ENCODE results near the gene GGNBP2. TPM values are rescaled to one million over a fixed set of nuclear protein-coding genes. Genes with fewer than 3 reads are reported as not detected.

Gene GGNBP2
- total RNA-seq, 1 donor, result 61.9 TPM

DNA sequence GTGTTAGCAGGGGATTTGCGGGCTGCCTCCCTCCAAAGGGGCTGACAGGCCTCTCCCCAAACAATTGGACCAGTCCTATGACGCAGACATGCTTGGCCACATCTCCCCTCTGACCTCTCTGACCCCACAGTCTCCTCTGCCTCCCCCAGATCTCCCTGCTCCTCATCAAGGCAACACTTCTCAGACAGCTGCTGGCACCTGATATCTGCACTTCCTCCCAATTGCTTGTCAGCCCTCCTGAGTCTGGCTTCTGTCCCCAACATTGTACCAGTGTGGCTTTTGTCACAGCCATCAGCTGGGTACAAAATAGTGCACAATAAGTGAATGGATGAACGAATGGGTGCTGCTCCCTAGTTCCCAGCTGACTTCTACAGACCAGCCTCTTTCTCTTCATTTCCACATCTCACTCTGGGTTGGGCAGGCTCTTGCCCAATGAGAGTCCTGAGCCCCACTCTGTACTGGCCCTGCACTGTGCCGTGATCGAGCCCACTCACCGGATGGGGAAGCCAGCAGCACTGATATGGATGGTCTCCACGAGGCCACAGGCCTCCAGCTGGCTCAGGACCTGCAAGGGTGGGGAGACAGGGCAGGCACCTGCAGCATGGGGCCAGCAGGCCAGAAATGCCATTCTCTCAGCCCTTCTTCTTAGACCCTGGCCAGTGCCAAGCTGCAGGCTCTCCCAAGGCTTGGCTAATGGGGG is 41.1 kb upstream of the GGNBP2 start:
- no peak overlapping the region for H3K4me3 ChIP-seq (ENCODE audit: insufficient read depth, low read length)
- no peak for DNase-seq (ENCODE audit: insufficient read length, low spot score, missing footprints)
- peaks cover 57% of the 10 kb centered on the region for H3K36me3 ChIP-seq (ENCODE audit: insufficient read depth, low read length)
- H3K4me1 ChIP-seq (ENCODE audit: insufficient read depth, low read length), result no peaks in the 10 kb centered on the region
- no peaks in the 10 kb centered on the region for H3K9me3 ChIP-seq (ENCODE audit: low read depth, low read length)
- TF ChIP-seq, protein P1, sequence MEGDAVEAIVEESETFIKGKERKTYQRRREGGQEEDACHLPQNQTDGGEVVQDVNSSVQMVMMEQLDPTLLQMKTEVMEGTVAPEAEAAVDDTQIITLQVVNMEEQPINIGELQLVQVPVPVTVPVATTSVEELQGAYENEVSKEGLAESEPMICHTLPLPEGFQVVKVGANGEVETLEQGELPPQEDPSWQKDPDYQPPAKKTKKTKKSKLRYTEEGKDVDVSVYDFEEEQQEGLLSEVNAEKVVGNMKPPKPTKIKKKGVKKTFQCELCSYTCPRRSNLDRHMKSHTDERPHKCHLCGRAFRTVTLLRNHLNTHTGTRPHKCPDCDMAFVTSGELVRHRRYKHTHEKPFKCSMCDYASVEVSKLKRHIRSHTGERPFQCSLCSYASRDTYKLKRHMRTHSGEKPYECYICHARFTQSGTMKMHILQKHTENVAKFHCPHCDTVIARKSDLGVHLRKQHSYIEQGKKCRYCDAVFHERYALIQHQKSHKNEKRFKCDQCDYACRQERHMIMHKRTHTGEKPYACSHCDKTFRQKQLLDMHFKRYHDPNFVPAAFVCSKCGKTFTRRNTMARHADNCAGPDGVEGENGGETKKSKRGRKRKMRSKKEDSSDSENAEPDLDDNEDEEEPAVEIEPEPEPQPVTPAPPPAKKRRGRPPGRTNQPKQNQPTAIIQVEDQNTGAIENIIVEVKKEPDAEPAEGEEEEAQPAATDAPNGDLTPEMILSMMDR (IDR thresholded peaks at IDR 0.05; ENCODE audit: extremely low read depth, low read depth, low read length), result no peak
- H3K4me2 ChIP-seq (ENCODE audit: insufficient read depth, low read length), result no peak overlapping the region
- H3K27ac ChIP-seq (ENCODE audit: low read depth, low read length), result no peak overlapping the region
- no peaks in the 10 kb centered on the region for H3K79me2 ChIP-seq (ENCODE audit: insufficient read depth, low read length)
- H2AFZ ChIP-seq (ENCODE audit: low read length), result no peak overlapping the region
- H4K20me1 ChIP-seq (ENCODE audit: insufficient read depth, low read length), result no peaks in the 10 kb centered on the region
- H3K27me3 ChIP-seq (ENCODE audit: insufficient read depth, low read length), result no peaks in the 10 kb centered on the region

DNA sequence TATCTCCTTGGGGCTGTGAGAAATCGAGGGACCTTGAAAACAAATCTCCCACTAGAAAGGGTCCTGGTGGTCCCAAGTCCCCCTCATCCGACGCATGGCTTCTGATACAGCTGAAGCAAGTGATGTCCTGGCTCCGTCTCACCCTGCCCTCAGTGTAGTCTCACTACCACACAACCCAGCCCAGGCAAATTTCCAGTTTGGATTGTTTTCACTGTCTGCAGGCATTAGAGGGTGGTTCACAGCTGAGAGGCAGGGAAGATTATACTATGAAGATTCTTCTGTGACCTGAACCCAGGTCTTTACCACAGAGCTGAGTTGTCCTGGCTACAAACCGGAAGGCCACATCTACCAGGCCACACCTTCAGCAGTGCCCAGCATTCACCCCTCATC is 40.6 kb upstream of the GGNBP2 start:
- Histone ChIP-seq H2AFZ (ENCODE audit: low read length) (no peak overlapping the region), H3K27ac (ENCODE audit: low read depth, low read length) (no peak overlapping the region), H3K4me2 (ENCODE audit: insufficient read depth, low read length) (no peak overlapping the region), H3K36me3 (ENCODE audit: insufficient read depth, low read length) (peaks cover 56% of the 10 kb centered on the region), H3K9me3 (ENCODE audit: low read depth, low read length) (no peaks in the 10 kb centered on the region), H3K4me3 (ENCODE audit: insufficient read depth, low read length) (no peak overlapping the region), H3K79me2 (ENCODE audit: insufficient read depth, low read length) (no peaks in the 10 kb centered on the region), H4K20me1 (ENCODE audit: insufficient read depth, low read length) (no peaks in the 10 kb centered on the region), H3K27me3 (ENCODE audit: insufficient read depth, low read length) (no peaks in the 10 kb centered on the region), H3K4me1 (ENCODE audit: insufficient read depth, low read length) (no peaks in the 10 kb centered on the region)
- no peak for DNase-seq (ENCODE audit: insufficient read length, low spot score, missing footprints)
- TF ChIP-seq, protein P1 (IDR thresholded peaks at IDR 0.05; ENCODE audit: extremely low read depth, low read depth, low read length), result no peak

DNA sequence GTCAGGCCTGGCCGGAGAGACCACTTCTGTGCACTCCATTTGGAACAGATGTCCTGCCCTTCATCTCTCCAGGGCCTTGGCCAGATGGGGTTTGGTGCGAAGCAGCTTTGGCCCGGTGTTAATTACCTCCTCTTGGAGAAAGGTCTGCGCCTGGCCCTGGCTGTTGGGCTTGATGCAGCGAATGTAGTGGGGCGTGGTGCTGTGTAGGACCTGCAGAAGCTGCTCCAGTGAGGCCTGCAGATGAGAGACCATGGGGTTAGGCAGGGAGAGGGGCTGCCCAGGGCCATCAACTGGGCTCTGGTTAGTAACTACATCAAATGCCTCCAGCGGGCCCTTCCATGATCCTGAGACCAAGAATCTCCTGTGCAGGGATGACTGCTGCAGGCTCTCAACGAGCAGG is 39.5 kb upstream of the GGNBP2 start:
- no peak for DNase-seq (ENCODE audit: insufficient read length, low spot score, missing footprints)
- H3K9me3 ChIP-seq (ENCODE audit: low read depth, low read length), result no peaks in the 10 kb centered on the region
- H3K27me3 ChIP-seq (ENCODE audit: insufficient read depth, low read length), result no peaks in the 10 kb centered on the region
- no peak overlapping the region for H2AFZ ChIP-seq (ENCODE audit: low read length)
- H3K4me2 ChIP-seq (ENCODE audit: insufficient read depth, low read length), result no peak overlapping the region
- H4K20me1 ChIP-seq (ENCODE audit: insufficient read depth, low read length), result no peaks in the 10 kb centered on the region
- peaks cover 53% of the 10 kb centered on the region for H3K36me3 ChIP-seq (ENCODE audit: insufficient read depth, low read length)
- H3K79me2 ChIP-seq (ENCODE audit: insufficient read depth, low read length), result no peaks in the 10 kb centered on the region
- no peak overlapping the region for H3K4me3 ChIP-seq (ENCODE audit: insufficient read depth, low read length)
- TF ChIP-seq, protein P1 (IDR thresholded peaks at IDR 0.05; ENCODE audit: extremely low read depth, low read depth, low read length), result no peak
- no peak overlapping the region for H3K27ac ChIP-seq (ENCODE audit: low read depth, low read length)
- H3K4me1 ChIP-seq (ENCODE audit: insufficient read depth, low read length), result no peaks in the 10 kb centered on the region

DNA sequence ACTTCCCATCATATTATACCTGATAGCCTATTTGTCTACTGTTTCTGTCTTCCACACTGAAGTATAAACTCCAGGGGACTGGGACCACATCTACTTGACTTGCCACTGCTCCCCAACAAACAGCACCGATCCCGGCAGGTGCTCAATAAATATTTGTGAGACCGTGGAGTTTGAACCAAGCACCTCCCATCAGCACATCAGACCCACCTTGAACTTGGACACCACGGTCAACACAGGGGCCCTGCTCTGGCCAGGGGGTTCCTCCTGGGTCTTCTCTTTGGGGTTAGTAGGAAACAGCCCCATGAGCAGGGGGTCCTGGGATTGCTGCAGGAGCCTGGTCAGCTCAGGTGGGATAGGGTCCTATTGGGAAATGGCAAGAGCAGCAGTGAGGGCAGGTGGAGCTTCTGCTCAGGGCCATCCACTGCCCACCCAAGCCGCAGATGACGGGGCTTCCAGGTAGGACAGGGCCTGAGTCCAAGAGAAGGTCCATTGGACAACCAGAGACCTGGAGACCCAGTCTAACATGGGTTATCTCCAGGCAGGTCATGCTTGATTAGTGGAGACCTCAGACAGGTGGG is 38.4 kb upstream of the GGNBP2 start:
- TF ChIP-seq, protein P1 (IDR thresholded peaks at IDR 0.05; ENCODE audit: extremely low read depth, low read depth, low read length), result no peak
- Histone ChIP-seq H3K36me3 (ENCODE audit: insufficient read depth, low read length) (peaks cover 43% of the 10 kb centered on the region), H4K20me1 (ENCODE audit: insufficient read depth, low read length) (no peaks in the 10 kb centered on the region), H3K4me1 (ENCODE audit: insufficient read depth, low read length) (no peaks in the 10 kb centered on the region), H3K27me3 (ENCODE audit: insufficient read depth, low read length) (no peaks in the 10 kb centered on the region), H3K9me3 (ENCODE audit: low read depth, low read length) (no peaks in the 10 kb centered on the region), H3K4me3 (ENCODE audit: insufficient read depth, low read length) (no peak overlapping the region), H2AFZ (ENCODE audit: low read length) (no peak overlapping the region), H3K79me2 (ENCODE audit: insufficient read depth, low read length) (no peaks in the 10 kb centered on the region), H3K4me2 (ENCODE audit: insufficient read depth, low read length) (no peak overlapping the region), H3K27ac (ENCODE audit: low read depth, low read length) (no peak overlapping the region)
- no peak for DNase-seq (ENCODE audit: insufficient read length, low spot score, missing footprints)
